Measurements from ENCODE around the gene TNPO2.

The TNPO2 gene

DNA sequence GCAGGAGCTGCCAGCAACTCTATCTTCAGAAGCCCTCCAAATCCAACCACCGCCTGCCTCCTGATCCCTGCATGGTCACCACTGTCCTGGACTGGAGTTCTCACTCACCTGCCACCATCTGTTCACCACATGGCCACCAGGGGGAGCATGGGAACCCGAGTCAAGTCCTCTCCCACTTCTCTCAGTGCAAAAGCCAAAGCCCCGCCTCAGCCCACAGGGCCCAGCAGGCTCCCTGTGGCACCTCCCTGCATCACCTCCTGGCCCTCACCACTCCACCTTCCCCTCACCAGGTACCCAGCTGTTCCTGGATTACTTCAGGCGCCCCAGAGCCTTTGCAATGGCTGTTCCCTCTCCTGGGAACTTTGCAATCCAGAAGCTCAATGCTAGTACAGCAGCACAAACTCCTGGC is 47.3 kb downstream of the TNPO2 start:
- DNase-seq (ENCODE audit: low read depth): peak; percentile 51

DNA sequence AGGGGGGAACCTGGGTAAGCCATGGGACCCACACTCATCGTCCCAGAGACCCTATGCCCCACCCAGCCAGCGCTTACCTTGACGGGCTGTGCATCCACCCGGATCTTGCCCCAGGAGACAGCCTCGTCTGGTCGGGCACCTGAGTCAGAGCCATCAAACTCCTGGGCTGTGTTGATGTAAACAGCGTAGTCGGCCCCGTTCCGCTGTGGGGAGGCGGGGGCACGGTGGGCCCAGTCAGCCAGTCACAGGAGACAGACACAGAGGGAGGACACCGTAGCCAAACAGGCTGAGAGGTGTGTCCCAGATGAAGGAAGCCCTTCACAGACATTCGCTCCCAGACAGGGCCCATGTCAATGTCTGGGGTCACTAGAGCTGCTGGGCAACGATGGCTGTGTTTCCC is 47.8 kb downstream of the TNPO2 start:
- no peak for DNase-seq (ENCODE audit: low read depth)

DNA sequence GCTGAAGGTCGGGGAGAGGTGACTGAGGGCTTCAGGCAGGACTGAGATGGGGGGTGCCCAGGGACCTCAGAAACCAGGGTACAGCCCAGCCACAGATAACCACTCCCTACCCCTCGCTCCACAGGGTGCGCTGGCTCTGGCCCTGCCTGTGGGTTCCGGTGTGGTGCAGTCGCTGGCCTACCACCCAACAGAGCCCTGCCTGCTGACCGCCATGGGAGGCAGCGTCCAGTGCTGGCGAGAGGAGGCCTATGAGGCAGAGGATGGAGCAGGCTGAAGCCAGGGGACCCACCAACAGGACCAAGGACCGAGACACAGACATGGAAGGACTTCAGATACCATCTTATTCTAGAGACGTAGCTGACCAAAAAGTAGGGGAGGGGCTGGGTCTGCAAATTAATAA is 48.3 kb downstream of the TNPO2 start:
- DNase-seq (ENCODE audit: low read depth): no peak

DNA sequence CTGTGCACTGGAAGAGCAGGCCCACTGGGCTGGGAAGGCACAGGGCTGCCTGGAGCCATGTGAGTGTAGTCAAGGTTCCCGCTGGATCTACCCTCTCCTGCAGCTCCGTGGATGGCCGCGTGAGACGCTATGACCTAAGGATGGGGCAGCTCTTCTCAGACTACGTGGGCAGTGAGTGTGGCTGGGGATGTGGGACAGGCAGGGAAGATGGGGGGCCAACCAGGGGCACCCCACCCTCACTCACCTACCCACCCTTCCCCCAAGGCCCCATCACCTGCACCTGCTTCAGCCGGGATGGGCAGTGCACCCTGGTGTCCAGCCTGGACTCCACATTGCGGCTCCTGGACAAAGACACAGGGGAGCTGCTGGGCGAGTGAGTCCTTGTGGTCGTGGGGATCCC is 51.0 kb downstream of the TNPO2 start:
- no peak for DNase-seq (ENCODE audit: low read depth)

DNA sequence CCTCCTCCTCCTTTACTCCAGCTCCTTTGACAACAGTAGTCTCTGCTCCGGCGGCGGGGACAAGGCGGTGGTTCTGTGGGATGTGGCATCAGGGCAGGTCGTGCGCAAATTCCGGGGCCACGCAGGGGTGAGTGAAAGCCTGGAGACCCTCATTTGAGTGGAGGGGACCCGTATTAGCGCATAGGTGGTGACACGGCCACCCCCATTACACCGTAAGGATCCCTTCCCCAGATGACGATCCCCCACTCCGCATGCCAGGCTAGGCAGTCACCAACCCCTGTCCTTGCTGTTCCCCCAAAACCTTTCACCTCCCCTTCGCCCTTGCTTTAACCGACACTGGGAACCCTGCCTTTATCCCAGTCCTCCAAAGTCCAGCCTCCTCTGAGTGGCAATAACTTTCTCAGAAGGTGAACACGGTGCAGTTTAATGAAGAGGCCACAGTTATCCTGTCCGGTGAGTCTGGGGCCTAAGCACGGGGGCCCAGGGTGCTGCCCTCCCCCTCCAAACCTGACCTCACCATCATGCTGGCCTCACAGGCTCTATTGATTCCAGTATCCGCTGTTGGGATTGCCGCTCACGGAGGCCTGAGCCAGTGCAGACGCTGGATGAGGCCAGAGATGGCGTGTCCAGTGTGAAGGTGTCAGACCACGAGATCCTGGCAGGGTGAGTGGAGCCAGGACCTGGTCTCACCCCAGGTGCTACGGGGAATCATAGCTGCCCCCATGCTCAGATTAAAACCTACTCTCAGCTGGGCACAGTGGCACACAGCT is 53.4 kb downstream of the TNPO2 start:
- no peak for DNase-seq (ENCODE audit: low read depth)

DNA sequence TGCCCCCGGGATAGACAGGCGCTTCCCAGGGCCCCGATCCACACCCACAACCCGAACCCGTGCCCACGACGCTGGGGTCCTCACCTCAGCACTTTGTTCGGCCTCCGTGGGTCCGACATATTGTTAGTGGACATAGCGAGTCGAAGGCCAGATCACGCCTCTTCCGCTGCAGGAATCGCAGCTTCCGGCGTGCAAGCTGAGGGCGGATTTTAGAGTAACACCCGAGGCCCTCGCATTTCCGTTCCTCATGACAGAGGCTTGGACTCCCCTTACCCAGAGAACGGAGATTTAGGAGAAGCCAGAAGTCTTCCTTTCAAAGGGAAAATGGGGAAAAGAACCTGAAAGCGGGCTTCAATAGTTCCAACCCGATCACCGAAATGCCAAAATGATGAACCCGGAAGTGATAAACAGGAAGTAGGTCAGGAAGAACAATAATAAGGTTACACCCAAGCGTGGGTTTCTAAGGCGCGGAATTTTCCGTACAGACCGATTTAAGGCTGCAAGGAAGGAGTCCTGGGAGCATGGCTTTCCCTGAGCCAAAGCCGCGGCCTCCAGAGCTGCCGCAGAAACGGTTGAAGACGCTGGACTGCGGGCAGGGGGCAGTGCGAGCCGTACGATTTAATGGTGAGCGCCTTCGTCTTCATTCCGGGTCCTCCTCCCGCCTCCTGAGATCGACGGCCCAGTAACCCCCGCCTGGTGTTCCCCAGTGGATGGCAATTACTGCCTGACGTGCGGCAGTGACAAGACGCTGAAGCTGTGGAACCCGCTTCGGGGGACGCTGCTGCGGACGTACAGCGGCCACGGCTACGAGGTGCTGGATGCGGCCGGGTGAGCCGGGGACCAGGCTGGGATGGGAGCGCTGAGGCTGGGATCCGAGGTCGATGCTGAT is 54.2 kb downstream of the TNPO2 start:
- DNase-seq (ENCODE audit: low read depth): peak; percentile 78

DNA sequence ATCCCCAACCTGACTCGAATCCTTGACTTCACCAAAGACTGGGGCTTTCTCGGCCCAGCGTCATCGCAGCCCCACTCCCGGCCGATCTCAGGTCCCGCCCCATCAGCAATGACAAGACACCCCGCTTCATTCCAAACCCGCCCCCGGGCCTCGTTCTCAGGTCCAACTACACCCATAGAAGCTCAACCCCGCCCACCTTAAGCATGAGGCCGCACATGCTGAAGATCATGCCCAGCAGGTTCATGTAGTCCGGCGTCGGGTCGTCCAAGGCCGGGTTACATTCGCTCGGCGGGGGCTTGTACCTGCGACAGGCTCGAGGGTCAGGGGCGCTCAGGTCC is 54.8 kb downstream of the TNPO2 start:
- DNase-seq (ENCODE audit: low read depth): peak; percentile 20

DNA sequence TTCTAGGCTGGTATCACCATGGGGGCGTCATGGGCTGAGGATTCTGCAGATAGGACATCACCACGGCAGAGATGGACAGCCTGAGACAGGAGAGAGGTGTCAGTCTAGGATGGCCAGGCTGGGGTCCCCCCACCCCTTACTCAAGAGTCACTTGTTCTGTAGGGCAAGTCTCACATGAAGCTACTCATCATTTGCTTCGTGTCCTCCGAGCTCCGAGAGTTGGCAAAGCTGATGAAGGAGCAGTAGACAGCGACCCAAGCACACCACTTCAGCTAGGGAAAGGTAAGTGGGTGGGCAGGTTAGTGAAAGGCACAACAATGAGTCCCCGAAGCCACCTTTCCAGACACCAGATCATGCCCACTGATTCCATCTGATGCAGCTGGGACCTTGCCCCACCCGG is 55.4 kb downstream of the TNPO2 start:
- no peak for DNase-seq (ENCODE audit: low read depth)

DNA sequence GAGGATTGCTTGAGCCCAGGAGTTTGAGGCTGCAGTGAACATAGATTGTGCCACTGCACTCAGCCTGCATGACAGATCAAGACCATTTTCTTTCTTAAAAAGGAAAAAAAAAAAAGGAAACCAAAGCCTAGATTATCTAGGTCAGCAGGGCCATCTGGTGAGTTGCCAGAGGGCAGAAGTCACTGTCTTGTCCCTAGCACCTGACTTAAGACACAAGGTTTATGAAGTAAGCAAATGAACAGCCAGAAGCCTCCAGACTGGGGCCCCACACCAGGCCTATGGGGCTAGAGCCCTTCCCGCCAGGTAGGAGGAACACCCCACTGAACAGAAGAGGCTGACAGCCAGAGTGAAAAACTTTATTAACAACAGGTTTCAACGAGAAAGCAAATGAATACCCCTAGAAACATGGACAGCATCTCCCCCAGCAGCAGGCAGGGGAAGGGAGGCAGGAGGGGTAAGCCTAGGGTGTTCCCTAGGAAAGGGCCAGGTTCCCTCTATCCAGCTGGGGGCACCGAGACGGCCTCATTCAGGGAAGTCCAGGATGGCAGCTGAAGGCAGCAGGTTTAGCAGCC is 55.9 kb downstream of the TNPO2 start:
- no peak for DNase-seq (ENCODE audit: low read depth)

DNA sequence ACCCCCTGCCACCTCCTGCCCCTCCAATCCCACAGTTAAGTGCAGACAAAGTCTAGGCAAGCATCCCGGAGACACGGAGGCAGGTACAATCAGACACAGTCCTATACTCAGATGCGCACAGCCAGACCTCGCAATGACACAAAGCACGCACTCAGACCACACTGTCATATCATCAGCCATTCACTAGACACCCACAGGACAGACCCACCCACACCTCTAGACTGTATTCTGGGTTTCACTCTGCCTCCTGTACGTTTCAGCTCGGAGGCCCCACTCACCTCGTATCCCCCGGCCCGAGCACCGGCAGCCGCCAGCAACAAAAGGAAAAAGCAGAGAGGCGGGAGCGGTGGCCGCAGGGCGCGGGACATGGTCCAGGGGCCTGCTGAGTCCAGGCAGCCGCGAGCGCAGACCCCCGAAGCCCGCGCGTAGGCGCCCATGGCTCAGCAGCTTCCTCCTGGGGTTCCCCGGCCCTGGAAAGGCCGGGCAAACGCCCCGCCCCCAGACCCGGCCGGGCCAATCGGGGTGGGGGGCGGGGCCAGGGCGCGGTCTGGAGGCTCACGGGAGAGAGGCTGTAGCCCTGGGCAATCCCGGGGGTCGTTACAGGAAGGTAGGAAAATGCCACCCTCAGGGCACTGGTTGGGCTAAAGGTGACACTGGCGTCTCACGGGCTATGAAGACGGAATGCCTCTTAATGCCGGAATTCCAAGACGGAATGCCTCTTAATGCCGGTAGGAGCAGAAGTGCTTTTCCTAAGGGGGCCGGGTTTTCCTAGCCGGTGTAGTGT is 57.3 kb downstream of the TNPO2 start, which contains the start of the genes MAN2B1 and WDR83:
Gene MAN2B1 (minus strand): TSS at position 478 of the 784 bp plus-strand sequence. CDS start 41 bp downstream, at position 437.
Gene WDR83 (plus strand): TSS at position 543 of the 784 bp plus-strand sequence. CDS start 2,984 bp downstream, outside the sequence.
- DNase-seq (ENCODE audit: low read depth): no peak

DNA sequence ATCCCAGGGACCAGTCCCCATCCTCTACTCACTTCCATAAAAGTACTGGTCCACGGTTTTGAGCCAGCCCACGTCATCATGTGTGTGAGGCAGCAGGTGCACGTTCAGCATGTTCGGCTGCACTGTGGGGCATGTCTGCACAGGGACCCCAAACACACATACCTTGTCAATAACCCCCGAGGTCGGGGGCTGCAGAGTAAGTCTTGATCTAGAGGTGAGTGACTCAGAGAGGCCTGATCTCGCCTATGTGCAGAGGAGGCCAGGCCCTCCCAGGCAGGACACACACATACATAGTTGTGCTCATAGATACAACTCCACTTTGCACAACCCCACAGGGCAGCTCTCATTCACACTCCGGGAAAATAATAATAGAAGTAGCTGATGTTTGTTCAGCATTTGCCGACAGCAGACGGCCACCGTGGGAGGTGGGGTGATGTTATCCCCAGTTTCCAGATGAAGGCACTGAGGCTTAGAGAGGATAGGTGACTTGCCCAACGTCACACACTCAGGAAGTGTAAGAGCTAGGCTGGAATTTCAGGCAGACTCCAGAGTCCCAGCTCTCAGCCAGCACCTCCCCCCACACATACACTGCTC is 58.0 kb downstream of the TNPO2 start:
- no peak for DNase-seq (ENCODE audit: low read depth)

DNA sequence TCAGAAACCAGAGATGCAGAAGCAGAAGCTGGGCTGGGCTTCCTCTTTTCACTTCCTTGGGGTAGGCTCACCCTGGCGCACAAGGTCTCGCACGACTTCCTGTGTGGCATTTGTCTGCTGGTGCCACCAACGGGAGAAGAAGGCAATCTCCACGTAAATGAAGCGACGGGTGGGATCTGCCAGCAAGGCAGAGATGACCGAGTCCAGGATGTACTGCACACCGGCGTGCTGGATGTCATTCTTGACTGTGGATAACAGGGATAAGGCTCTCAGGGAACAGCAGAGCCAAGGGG is 58.5 kb downstream of the TNPO2 start:
- DNase-seq (ENCODE audit: low read depth): no peak

DNA sequence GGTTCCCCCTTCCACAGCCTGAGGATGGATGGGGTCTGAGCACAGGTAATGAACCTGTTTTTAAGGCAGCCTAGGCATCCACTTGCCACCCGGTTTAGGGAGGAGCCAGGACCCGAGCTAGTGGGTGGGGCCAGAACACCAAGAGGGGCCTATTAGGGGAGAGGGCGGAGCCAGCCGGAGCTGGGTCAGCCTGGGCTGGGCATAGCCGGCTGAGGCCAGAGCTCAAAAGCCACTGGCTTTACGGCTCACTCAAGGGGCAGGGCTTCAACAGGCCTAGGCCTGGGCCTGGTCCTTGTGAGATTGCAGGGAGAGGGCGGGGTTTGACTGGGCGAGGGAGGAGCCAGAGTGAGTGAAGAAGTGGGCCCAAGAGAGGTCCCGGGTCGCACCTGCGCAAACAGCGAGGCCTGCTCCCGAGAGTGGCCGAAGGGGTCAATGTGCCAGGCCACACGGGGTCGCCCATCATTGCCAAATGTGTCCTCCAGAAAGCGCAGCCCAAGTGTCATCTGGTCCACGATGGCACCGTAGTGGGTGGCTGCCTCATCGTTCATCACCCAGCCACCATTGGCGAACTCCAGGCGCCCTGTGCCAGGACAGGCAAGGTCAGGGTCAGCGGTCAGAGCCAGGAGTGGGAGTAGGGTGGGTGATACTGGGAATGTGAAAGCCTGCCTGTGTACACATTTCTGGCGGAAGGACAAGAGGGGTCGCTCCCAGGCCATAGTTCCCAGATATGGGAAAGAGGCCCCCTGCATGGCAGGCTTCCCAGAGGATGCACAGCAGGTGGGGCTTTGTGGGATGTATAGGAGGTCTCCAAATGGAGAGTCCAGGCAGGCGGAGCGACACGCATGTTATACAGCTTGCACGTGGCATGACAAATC is 59.1 kb downstream of the TNPO2 start:
- no peak for DNase-seq (ENCODE audit: low read depth)

DNA sequence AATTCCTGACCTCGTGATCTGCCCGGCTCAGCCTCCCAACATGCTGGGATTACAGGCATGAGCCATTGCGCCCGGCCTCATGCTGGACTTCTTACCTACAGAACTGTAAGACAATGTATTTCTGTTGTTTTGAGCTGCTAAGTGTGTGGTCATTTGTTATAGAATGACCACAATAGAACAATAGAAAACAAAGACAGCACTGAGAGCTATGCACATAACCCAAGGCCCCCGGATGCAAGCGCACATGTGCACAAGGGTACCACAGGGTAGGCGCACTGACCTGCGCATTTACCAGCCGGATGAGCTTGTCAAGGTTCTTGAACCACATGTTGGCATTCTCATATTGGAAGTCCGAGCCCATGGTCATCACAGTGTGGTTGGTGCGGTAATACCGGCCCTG is 62.8 kb downstream of the TNPO2 start:
- DNase-seq (ENCODE audit: low read depth): no peak

DNA sequence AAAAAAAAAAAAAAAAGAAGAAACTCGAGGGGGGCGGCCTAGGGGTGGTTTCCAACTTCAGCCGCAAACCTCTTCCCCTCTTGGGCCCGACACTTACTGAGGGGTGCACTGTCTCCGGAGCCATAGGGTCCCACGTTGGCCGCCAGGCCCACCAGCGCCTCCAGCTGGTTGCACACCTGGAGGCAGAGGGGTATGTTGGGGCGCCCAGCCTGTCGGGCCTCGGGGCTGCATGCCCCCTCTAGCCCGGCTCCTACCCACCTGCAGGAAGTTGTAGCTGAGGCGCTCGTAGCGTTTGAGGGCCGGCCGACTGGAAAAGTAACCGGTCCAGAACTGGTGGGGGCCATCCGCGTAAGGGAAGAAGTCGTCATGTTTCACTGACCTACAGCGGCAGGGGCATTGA is 65.8 kb downstream of the TNPO2 start:
- no peak for DNase-seq (ENCODE audit: low read depth)

DNA sequence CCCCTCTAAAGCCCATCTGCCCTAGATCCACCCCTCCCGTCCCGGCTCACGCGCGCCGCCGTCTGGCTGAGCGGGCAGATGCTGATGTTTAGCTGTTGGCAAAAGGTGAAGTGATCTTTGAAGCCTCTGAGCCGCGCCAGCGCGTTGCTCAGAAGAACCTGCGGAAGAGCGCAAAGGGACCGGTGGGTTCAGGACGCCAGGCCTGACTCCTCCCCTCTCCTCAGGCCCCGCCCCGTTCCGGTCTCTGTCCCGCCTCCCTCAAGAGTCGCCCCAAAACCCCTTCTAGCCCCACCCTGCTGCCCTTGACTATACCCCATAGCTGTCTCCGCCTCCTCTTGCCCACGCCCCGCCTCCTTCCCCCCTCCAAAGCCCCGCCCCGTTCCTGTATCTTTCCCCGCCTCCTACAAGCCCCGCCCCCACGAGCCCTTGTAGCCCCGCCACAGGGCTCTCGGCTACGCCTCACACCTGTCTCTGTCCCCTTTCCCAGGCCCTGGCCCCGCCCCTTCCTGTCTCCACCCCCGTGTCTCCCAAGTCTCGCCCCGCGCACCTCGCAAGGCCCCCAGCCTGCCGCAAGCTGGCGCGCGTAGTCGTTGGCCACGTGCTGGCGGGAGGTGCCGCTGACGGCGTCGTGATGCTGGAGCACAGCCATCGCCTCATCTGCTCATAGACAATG is 66.7 kb downstream of the TNPO2 start:
- DNase-seq (ENCODE audit: low read depth): no peak

DNA sequence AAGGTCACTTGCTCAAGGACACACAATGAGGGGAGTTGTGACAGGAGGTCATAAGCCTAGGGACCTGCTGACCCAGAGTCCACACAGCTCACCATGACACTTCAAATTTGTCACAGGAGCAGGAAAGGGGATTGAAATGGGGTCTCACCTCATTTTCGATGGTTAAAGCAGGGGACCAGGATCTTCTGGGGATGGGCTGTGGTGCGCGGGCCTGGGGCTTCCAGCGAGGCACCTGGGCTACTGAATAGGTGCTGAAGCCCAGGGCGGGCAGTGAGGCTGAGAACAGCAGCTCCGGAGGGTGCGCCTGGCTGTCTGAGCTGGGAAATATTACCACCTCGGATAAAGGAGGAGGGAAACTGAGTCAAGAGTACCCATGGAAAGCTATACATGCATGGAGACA is 68.2 kb downstream of the TNPO2 start:
- DNase-seq (ENCODE audit: low read depth): no peak

DNA sequence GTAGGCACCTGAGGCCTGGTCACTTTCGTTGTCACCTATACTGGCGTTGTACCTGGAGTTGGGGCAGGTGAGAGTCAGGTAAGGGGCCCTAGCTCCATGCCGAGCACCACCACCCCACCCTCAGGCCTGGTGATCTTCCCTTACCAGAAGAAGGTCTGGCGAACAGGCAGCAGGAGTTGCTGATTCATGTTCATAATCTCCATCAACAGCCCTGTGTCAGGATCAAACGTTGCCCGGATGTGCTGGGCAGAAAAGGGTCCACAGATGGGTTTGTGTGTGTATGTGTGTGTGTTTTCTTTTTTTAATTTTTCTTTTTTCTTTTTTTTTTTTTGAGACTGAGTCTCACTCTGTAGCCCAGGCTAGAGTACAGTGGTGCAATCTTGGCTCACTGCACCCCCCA is 71.5 kb downstream of the TNPO2 start:
- no peak for DNase-seq (ENCODE audit: low read depth)

DNA sequence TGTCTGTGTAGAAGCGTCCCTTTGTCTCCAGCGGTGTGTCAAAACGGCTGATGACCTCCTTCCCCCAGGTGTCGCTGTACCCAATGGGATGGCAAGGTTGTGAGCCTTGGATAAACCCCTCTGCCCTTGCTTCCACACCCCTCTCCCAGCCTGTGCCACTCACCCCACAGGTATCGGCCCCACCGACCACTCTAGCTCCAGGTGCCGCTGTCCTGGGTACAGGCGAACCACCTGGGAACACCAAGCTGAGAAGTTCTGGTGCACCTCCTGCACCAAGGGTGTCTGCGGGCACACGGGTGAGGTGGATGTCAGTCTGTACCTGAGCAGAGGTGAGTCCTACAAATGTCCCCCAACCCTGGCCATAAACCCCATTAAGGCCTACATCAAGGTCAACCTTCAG is 73.8 kb downstream of the TNPO2 start:
- no peak for DNase-seq (ENCODE audit: low read depth)
